Activated CD8-positive, alpha-beta memory T cell treated with anti-CD3 and anti-CD28 coated beads, Interleukin-2, amount 50 U/mL, for 24 hours (primary cell): ENCODE data around the gene CDHR3.

Experiments
- DNase-seq: peaks from one replicate; pipeline ENCODE4 v3.0.0-alpha.2; 2020; ENCODE audit errors: extremely low read depth

The CDHR3 gene

GRCh38 chr7:106064771-106065574 is 101.9 kb downstream of the CDHR3 start:
- DNase-seq = no peak

GRCh38 chr7:106065575-106066500 is 102.8 kb downstream of the CDHR3 start:
- no peak for DNase-seq

- no peak for DNase-seq
Observed at GRCh38 chr7:106067678-106068077, 104.6 kb downstream of the CDHR3 start.

GRCh38 chr7:106068538-106068961 is 105.5 kb downstream of the CDHR3 start:
- DNase-seq = no peak

- no peak for DNase-seq
Observed at GRCh38 chr7:106068986-106069385, 105.9 kb downstream of the CDHR3 start.

- DNase-seq = no peak
Observed at GRCh38 chr7:106069471-106070200, 106.6 kb downstream of the CDHR3 start.

GRCh38 chr7:106070201-106070551 is 107.1 kb downstream of the CDHR3 start:
- DNase-seq = no peak

- DNase-seq = no peak
Observed at GRCh38 chr7:106070567-106071254, 107.6 kb downstream of the CDHR3 start.

- DNase-seq = no peak
Observed at GRCh38 chr7:106071356-106071998, 108.4 kb downstream of the CDHR3 start.

GRCh38 chr7:106071999-106072714 is 109.1 kb downstream of the CDHR3 start:
- DNase-seq = no peak

GRCh38 chr7:106072715-106073091 is 109.6 kb downstream of the CDHR3 start:
- DNase-seq = no peak

- no peak for DNase-seq
Observed at GRCh38 chr7:106073701-106074100, 110.6 kb downstream of the CDHR3 start.

GRCh38 chr7:106074257-106074656 is 111.2 kb downstream of the CDHR3 start:
- DNase-seq = no peak

- no peak for DNase-seq
Observed at GRCh38 chr7:106075937-106076336, 112.9 kb downstream of the CDHR3 start.

- DNase-seq = no peak
Observed at GRCh38 chr7:106076537-106076936, 113.5 kb downstream of the CDHR3 start.

- DNase-seq = no peak
Observed at GRCh38 chr7:106080300-106080987, 117.4 kb downstream of the CDHR3 start.

GRCh38 chr7:106082087-106082854 is 119.2 kb downstream of the CDHR3 start:
- no peak for DNase-seq
